NOMO-1 treated with DMSO at 0.1 percent for 48 hours (cell line): Measurements from ENCODE around the gene CLGN.

Experiments used
- DNase-seq: peaks from one replicate; lab custom pipeline; 2025; ENCODE audit not compliant: unreplicated experiment; lab: John Stamatoyannopoulos, UW

Gene CLGN

GRCh38 chr4:140382732-140383131, 44.7 kb downstream of the CLGN start:
- no peak for DNase-seq

- DNase-seq = peak; percentile 10
Measured at GRCh38 chr4:140374130-140374477, 53.3 kb downstream of the CLGN start.

GRCh38 chr4:140373328-140374129, 53.9 kb downstream of the CLGN start, which contains the start of gene SCOC:
Gene SCOC (plus strand): TSS chr4:140373646. CDS start chr4:140379171, 5,525 bp downstream.
- DNase-seq = peak; percentile 99

GRCh38 chr4:140372751-140373327, 54.6 kb downstream of the CLGN start:
- peak; percentile 67 for DNase-seq

GRCh38 chr4:140368686-140369085, 58.8 kb downstream of the CLGN start:
- no peak for DNase-seq

GRCh38 chr4:140367738-140368137, 59.7 kb downstream of the CLGN start:
- DNase-seq = no peak

- DNase-seq = no peak
Measured at GRCh38 chr4:140363558-140363957, 63.9 kb downstream of the CLGN start.

GRCh38 chr4:140363051-140363450, 64.4 kb downstream of the CLGN start:
- no peak for DNase-seq

- DNase-seq = no peak
Measured at GRCh38 chr4:140361099-140361498, 66.3 kb downstream of the CLGN start.

- DNase-seq = peak; percentile 66
Measured at GRCh38 chr4:140359562-140360427, 67.7 kb downstream of the CLGN start.

- DNase-seq = no peak
Measured at GRCh38 chr4:140358281-140358680, 69.2 kb downstream of the CLGN start.

GRCh38 chr4:140357868-140358267, 69.6 kb downstream of the CLGN start:
- no peak for DNase-seq

GRCh38 chr4:140355288-140355687, 72.2 kb downstream of the CLGN start:
- DNase-seq = no peak

GRCh38 chr4:140353786-140354185, 73.7 kb downstream of the CLGN start:
- peak; percentile 1 for DNase-seq

- no peak for DNase-seq
Measured at GRCh38 chr4:140351093-140352075, 76.1 kb downstream of the CLGN start.

- DNase-seq = no peak
Measured at GRCh38 chr4:140349816-140350215, 77.6 kb downstream of the CLGN start.

- no peak for DNase-seq
Measured at GRCh38 chr4:140346136-140346535, 81.3 kb downstream of the CLGN start.

- no peak for DNase-seq
Measured at GRCh38 chr4:140344621-140345020, 82.8 kb downstream of the CLGN start.

- DNase-seq = no peak
Measured at GRCh38 chr4:140344101-140344500, 83.3 kb downstream of the CLGN start.

GRCh38 chr4:140343303-140343702, 84.1 kb downstream of the CLGN start:
- DNase-seq = no peak

- DNase-seq = no peak
Measured at GRCh38 chr4:140342620-140343019, 84.8 kb downstream of the CLGN start.
